Erythroblast (primary cell): ENCODE measurements around the gene NOX1.

ENCODE experiments used
- GATA1 ChIP-seq: IDR thresholded peaks from 2 replicates; pipeline ENCODE4 v1.6.1; 2011; ENCODE audit warnings: low read depth, mild to moderate bottlenecking, control low read depth, low read length, moderate library complexity
- POLR2A ChIP-seq: IDR thresholded peaks from 2 replicates; pipeline ENCODE4 v1.6.1; 2011; ENCODE audit warnings: mild to moderate bottlenecking, low read length

DNA sequence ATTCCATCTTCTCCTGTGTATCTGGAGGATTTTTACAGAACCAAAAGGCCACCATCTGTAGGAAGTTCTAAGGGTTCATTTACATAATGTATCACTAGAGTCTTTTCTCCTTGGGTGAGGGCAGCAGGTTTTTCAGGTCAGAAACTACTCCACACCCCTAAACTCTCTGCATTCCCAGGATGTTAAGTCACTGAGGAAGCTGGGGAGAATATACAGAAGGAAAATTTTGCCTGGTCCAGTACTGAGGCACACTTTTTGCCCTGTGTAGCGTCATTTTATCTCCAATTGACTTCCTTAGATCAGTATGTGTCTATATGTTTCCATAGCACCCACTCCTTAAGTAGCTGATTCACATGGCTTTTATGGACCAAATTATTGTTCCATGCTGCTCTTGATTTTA, 37.6 kb upstream of the NOX1 start:
- TF ChIP-seq POLR2A (no peak), GATA1 (no peak)
